Measurements from ENCODE around the gene ARMCX4. TPM values are rescaled to one million over a fixed set of nuclear protein-coding genes. Genes with fewer than 3 reads are reported as not detected.
"Not testable (repeated sequence)": the region's sequence is repeated elsewhere in the genome, so short reads cannot be mapped to it uniquely, and the experiment has no call there.

ARMCX4 gene
- total and polyA plus RNA-seq, 9 donors: 17.3 to 47.5 (median 27.6) TPM

DNA sequence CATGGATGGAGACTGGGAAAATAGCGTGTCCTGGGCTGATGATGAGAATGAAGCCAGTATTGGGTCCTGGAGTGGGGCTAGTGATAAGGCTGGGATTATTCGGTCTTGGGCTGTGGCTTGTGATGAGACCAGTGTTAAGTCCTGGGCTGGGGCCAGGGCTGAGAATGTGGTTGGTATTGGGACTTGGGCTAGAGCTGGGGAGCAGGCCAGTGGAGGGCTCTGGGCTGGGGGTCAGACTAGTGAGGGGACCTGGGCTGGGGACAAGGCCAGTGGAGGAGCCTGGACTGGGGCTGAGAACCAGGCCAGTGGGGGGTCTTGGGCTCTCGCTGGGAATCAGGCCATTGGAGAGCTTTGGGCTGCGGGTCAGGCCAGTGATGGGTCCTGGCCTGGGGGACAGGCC, 6.7 kb downstream of the ARMCX4 start:
- H3K27ac ChIP-seq: peak overlapping the region in 1 of 2 donors; percentile 31
- H3K9me3 ChIP-seq: no peaks in the 10 kb centered on the region
- H3K36me3 ChIP-seq: no peaks in the 10 kb centered on the region
- no peaks in the 10 kb centered on the region for H3K27me3 ChIP-seq
- intact Hi-C loops (cut with DNase I): no loop called here
- H3K4me1 ChIP-seq (ENCODE audit: insufficient read depth): peaks cover 22% of the 10 kb centered on the region
- 82 to 95% (median 92%) methylated on average over 4 of the region's 4 CpGs for WGBS, 3 donors
- TF ChIP-seq POLR2A (IDR thresholded peaks at IDR 0.05): no peak
- no peak for TF ChIP-seq EP300 (IDR thresholded peaks at IDR 0.05)
- DNase-seq: no peak
- no peak overlapping the region for H3K4me3 ChIP-seq

DNA sequence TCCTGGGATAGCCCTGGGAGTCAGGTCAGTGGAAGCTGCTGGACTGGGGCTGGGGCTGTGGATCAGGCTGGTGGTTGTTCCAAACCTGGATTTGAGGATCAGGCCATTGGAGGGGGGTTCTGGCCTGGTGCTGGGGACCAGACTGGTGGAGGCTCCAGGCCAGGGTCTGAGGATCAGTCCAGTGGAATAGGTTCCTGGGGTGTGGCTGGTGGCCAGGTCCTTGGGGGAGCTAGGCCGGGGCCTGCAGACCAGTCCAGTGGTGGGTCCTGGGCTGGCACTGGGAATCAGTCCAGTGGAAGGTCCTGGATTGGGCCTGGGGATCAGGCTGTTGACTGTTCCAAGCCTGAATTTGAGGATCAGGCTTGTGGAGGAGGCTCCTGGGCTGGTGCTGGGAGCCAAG, 8.0 kb downstream of the ARMCX4 start:
- H3K4me1 ChIP-seq (ENCODE audit: insufficient read depth): peaks cover 22% of the 10 kb centered on the region
- intact Hi-C loops (cut with DNase I): no loop called here
- H3K27ac ChIP-seq: no peak overlapping the region
- DNase-seq: no peak
- H3K36me3 ChIP-seq: no peaks in the 10 kb centered on the region
- TF ChIP-seq, protein P1, sequence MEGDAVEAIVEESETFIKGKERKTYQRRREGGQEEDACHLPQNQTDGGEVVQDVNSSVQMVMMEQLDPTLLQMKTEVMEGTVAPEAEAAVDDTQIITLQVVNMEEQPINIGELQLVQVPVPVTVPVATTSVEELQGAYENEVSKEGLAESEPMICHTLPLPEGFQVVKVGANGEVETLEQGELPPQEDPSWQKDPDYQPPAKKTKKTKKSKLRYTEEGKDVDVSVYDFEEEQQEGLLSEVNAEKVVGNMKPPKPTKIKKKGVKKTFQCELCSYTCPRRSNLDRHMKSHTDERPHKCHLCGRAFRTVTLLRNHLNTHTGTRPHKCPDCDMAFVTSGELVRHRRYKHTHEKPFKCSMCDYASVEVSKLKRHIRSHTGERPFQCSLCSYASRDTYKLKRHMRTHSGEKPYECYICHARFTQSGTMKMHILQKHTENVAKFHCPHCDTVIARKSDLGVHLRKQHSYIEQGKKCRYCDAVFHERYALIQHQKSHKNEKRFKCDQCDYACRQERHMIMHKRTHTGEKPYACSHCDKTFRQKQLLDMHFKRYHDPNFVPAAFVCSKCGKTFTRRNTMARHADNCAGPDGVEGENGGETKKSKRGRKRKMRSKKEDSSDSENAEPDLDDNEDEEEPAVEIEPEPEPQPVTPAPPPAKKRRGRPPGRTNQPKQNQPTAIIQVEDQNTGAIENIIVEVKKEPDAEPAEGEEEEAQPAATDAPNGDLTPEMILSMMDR (IDR thresholded peaks at IDR 0.05): no peak
- no peak for TF ChIP-seq POLR2A (IDR thresholded peaks at IDR 0.05)
- no peak for TF ChIP-seq EP300 (IDR thresholded peaks at IDR 0.05)
- H3K4me3 ChIP-seq: no peak overlapping the region
- H3K9me3 ChIP-seq: no peaks in the 10 kb centered on the region
- 67 to 86% (median 85%) methylated on average over 1 of the region's 1 CpG for WGBS, 3 donors
- H3K27me3 ChIP-seq: no peaks in the 10 kb centered on the region

DNA sequence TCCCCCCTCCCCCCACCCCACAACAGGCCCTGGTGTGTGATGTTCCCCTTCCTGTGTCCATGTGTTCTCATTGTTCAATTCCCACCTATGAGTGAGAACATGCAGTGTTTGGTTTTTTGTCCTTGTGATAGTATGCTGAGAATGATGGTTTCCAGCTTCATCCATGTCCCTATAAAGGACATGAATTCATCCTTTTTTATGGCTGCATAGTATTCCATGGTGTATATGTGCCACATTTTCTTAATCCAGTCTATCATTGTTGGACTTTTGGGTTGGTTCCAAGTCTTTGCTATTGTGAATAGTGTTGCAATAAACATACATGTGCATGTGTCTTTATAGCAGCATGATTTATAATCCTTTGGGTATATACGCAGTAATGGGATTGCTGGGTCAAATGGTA, 17.7 kb downstream of the ARMCX4 start:
- WGBS, 3 donors: 100% methylated on average over 1 of the region's 1 CpG
- intact Hi-C loops (cut with DNase I); H3K27ac ChIP-seq; H3K4me1 ChIP-seq (ENCODE audit: insufficient read depth); DNase-seq; H3K27me3 ChIP-seq; H3K36me3 ChIP-seq; H3K4me3 ChIP-seq; H3K9me3 ChIP-seq: not testable (repeated sequence)

DNA sequence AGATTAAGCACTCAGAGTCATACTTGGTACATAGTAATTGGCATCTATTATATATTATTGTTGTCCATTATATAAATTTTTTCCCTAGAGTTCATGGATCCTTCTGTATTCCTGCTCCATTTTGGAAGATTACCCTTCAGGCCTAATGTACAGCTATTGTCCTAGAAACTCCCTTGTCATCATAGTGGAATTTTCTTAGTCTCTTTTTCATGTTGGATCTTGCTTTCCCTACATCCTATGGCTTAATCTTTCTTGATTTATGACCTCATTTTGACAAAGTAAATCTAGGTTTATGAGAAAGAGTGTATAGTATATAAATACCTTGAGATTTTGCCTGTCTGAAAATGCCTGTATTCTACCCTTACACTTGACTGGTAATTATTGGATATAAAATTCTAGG, 22.1 kb downstream of the ARMCX4 start:
- Histone ChIP-seq H3K9me3 (no peaks in the 10 kb centered on the region), H3K4me1 (ENCODE audit: insufficient read depth) (no peaks in the 10 kb centered on the region), H3K4me3 (no peak overlapping the region), H3K27ac (no peak overlapping the region), H3K27me3 (no peaks in the 10 kb centered on the region), H3K36me3 (no peaks in the 10 kb centered on the region)
- intact Hi-C loops (cut with DNase I): no loop called here
- DNase-seq: no peak
- TF ChIP-seq, protein P1 (IDR thresholded peaks at IDR 0.05): no peak
- no peak for TF ChIP-seq EP300 (IDR thresholded peaks at IDR 0.05)
- TF ChIP-seq POLR2A (IDR thresholded peaks at IDR 0.05): no peak

DNA sequence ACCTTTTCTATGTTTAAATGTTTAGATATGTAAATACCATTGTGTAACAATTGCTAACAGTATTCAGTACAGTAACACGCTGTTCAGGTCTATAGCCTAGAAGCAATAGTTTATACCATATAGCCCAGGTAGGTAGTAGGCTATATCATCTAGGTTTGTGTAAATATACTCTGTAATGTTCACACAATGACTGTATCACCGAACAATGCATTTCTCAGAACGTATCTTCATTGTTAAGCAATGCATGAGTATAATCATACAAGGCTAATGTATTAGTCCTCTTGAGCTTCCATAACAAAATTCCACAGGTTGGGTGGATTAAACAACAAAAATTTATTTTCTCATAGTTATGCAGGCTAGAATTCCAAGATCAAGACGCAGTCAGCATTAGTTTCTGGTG, 22.7 kb downstream of the ARMCX4 start:
- intact Hi-C loops (cut with DNase I): no loop called here
- Histone ChIP-seq H3K27ac (no peak overlapping the region), H3K4me1 (ENCODE audit: insufficient read depth) (no peaks in the 10 kb centered on the region), H3K36me3 (no peaks in the 10 kb centered on the region), H3K9me3 (no peaks in the 10 kb centered on the region), H3K27me3 (no peaks in the 10 kb centered on the region), H3K4me3 (no peak overlapping the region)
- WGBS, 3 donors: 76 to 79% (median 77%) methylated on average over 4 of the region's 4 CpGs
- TF ChIP-seq, protein P1 (IDR thresholded peaks at IDR 0.05): no peak
- no peak for TF ChIP-seq EP300 (IDR thresholded peaks at IDR 0.05)
- TF ChIP-seq POLR2A (IDR thresholded peaks at IDR 0.05): no peak
- no peak for DNase-seq

DNA sequence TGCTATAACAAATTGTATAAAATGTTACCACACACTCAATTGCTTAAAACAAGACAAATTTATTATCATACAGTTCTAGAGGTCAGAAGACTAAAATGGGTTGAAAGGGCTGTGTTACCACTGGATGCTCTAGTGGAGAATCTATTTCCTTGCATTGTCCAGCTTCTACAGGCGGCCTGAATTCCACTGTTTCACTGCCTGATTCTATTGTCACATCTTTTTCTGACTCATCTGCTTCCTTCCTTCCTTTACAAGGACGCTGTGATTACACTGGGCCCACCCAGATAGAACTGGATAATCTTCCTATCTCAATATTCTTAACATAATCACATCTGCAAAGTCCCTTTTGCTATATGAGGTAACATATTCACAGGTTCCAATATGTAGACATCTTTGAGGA, 45.7 kb downstream of the ARMCX4 start:
- no peak overlapping the region for H3K27ac ChIP-seq
- TF ChIP-seq EP300 (IDR thresholded peaks at IDR 0.05) (no peak), POLR2A (IDR thresholded peaks at IDR 0.05) (no peak)
- TF ChIP-seq, protein P1 (IDR thresholded peaks at IDR 0.05): no peak
- H3K36me3 ChIP-seq: no peaks in the 10 kb centered on the region
- no peaks in the 10 kb centered on the region for H3K27me3 ChIP-seq
- no peaks in the 10 kb centered on the region for H3K4me1 ChIP-seq (ENCODE audit: insufficient read depth)
- intact Hi-C loops (cut with DNase I): no loop called here
- DNase-seq: no peak
- H3K9me3 ChIP-seq: no peaks in the 10 kb centered on the region
- no peak overlapping the region for H3K4me3 ChIP-seq
- 47 to 55% (median 50%) methylated on average over 2 of the region's 2 CpGs for WGBS, 3 donors
